GM18520 (cell line): Measurements from ENCODE around the gene DFFA.
"Not testable (repeated sequence)": the region's sequence is repeated elsewhere in the genome, so short reads cannot be mapped to it uniquely, and the experiment has no call there.

ENCODE experiments used
- ATAC-seq: cut with Tn5 transposase; IDR thresholded peaks from one replicate; pipeline ENCODE4 v1.9.1; 2021; ENCODE audit not compliant: unreplicated experiment

DFFA gene

DNA sequence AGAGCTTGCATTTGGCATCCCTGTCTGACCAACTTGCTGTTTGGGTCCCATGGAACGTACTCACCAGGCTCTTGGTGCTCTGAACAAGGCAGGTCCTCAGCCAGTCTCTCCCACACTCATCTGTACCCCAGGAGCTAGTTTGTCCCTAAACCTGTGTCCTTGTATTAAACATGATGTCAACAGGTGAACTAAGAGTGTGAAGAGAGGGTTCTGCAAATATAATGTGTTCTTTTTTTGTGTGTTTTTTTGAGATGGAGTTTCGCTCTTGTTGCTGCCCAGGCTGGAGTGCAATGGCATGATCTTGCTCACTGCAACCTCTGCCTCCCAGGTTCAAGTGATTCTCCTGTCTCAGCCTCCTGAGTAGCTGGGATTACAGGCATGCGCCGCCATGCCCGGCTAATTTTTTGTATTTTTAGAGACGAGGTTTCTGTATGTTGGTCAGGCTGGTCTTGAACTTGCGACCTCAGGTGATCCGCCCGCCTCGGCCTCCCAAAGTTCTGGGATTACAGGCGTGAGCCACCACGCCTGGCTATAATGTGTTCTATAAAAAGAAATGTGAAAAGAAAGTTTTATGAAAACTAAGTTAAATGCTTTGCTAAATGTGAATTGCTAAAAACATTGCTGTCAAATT is 33.8 kb upstream of the DFFA start:
- ATAC-seq, result not testable (repeated sequence)

DNA sequence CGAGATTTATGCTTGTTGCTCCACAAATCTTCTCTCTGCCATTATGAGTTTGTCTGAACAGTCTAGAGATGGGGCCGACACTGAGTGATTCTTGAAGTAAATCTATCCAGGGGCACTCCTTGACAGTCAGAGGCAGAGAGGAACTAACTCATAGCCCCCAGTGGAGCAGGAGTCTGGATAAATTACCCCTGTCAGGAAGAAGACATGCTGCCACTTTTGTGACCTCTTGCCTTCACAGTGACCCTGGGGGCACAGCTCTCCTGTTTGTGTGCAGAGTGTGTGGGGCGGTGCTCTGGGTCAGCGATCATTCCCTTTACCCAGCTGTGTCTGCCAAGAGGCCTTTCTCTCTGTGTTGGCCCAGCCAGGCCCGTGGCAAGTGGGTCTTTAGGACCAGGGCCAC is 31.9 kb upstream of the DFFA start:
- no peak for ATAC-seq

DNA sequence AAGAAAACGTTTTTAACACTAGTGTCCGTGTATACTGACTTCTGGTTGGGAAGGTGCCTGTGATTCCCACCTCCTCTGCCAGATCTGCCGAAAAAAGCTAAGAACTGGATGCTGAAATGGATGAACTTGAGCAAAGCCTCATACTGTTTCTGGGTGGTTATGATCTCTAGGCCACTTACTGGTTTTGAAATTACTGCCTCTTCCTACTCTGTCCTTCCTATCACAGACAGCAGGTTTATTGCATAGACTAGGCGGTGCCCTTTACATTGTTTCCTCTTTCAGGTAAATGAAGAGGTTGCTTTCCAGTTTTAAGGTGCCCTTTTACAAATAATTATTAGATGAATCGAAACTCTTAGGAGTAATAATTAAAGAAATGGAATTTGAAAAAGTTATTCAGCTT is 29.9 kb upstream of the DFFA start:
- ATAC-seq, result no peak

DNA sequence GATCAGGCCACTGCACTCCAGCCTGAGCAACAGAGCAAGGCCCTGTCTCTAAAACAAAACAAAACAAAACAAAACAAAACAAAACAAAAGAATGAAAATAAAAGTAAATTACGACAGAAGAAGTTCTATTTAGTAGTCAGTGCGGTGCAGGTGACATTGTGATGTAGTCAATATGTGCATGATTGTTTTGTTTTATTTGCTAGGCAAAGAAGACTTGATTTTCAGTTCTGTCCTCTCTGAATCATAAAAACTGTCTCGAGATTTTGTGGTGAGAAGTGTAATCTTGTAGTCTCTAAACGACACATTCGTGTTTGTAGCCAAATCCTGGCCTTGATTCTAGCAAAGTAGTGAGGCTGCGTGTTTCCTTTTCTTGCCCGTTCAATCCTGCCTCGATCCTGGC is 25.9 kb upstream of the DFFA start:
- no peak for ATAC-seq

DNA sequence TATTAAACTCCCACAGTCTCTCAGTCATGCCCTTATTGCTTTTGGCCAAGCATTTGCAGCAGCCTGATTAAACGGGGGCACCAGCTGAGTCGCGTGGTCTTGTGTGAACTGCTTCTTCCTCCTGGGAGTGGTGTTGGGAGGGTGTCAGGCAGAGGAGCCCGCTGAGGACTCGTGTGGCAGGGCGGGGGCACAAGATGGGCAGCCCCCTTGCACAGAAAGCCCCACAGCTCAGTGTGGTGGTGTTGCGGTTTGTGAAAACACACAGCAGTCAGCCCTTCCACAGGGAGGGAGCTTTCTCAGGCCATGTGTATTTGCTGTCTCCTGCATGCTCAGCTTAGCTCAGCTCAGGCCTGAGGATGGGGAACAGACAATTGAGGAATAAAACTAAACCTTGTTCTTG is 24.8 kb upstream of the DFFA start:
- ATAC-seq, result no peak

DNA sequence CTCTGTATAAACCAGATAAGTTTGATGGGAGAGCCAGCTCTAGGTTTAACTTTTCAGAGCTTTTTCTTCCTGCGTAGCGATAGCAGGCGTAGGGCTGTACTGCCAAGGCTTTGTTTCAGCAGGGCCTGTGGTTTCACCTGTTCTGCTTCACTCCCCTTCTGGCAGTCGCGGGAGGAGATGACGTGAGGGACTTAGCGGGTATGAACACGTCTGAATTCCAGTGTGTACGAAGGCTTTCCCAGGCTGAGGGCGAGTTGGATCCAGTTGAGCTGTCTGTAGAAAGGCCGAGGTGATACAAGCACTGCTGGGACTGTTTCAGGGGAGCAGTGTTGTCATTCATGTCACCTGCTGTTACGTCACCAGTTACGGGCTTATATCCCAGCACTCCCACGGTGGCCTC is 23.6 kb upstream of the DFFA start:
- ATAC-seq, result no peak

DNA sequence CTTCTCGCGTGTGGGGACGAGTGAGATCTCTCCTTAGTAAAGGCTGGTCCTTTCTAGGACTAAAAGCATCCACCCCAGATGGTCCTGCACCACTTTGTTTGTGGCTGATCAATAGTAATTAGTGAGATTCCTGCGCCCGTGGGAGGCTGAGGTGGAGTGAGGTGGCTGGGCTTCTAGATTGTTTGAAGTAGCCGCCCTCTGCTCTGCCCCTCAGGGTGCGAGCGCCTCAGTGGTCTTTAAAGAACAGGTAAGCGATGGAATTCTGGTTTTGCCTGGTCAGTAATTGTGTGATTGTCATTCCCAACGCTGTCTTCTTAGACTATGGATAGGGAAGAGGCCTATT is 23.1 kb upstream of the DFFA start:
- no peak for ATAC-seq

DNA sequence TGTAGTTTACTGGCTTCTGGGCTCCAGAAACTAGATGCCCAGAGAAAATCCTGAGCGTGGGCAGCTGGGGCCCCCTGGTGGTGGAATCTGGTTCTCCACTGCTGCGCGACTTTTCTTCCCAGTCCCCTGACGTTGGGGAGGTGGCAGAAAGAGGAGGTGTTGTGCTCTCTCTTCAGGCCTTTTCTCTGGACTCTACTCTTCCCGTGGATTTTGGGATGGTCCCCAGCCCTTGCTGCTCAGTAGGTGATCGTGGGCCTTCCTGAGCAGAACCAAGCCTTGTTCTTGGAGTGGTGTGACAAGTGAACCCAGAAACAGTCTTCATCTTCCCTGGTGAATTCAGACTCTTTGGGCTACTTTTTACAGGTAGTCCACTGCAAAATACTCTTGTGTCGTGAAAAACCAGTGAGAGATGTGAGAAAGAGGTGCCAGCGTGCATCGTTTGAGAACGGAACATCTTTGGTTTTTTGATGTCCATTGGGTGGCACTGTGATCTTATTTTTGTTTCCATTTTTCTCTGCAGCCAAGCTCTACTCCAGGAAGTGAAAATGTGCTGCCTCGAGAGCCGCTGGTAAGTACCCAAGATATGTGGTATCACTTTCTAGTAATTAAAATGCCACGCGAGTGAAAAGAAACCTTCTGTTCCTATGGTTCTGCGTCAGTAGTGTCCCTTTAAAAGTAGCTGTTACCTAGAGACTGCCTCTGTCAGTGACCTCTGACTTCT is 22.6 kb upstream of the DFFA start:
- ATAC-seq, result peak; percentile 78

DNA sequence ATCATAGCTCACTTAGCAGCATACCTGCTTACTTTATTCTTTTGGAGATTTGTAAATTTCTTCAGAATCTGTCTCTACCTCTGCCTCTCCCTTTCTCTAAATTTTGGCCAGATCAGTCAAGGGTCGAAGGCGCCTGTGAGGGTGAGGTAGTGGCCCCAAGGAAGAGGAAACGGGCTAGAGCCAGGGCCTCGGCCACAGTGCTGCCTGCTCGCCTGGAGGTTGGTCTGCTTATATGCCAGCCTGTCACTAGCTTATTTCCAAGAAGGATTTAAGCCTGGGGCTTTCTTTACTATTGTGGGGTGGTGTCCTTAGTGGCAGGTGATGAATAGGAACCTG is 22.1 kb upstream of the DFFA start:
- no peak for ATAC-seq

DNA sequence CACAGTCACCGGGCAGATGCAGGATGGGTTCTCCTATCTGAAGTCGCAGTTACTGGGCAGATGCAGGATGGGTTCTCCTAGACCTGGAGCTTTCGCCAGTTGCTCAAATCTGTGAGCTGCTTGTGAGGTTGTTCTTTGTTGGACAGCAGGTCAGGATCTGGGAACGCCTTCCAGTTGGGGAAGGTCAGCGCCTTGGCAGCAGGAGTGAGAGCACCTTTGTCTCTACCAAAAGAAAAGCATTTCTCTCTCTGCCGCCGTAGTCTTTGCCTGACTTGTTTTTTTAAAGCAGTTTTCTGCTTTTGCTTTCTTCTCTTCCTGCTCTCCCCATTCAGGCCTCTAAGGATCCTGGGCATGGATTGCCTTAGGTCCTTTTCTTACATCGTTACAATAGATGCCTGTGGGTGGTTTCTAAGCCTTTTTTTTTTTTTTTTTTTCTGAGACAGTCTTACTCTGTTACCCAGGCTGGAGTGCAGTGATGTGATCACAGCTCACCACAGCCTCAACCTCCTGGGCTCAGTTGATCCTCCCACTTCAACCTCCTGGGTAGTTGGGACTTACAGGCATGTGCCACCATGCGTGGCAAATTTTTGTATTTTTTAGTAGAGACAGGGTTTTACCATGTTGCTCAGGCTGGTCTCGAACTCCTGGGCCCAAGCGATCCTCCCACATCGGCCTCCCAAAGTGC is 18.1 kb upstream of the DFFA start:
- ATAC-seq, result no peak

DNA sequence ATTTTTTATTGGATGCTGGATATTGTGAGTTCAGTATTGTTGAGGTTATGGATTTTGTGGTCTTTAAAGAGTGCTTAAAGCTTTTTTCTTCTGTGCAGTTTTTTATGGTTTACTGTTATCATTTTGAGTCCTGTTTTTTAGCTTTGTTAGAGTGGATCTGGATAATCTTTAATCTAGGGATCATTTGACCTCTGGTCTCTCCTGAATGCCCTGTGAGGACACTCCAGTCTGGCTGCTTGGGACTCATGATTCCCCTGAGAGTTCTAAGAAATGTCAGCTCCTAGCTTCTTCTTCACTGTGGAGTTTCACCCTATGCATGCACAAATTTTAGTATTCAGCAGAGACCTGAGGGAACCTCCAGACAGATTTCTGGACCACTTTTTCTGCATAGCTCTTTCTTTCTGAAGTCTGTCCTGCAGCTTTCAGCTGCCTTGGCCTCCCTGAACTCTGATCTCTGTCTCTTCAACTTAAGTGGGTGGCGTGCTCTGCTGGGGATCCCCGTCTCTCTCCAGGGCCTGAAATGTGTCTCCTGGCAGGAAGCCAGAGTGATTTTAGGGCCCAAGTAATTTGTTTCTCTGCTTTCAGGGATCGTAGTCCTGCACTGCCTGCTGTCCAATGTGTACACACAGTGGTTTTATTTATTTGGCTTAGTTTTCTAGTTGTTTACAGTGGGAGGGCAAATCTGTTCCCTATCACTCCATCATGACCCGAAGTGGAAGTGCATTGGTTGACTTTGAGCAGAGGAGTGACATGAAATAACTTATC is 17.1 kb upstream of the DFFA start:
- no peak for ATAC-seq

DNA sequence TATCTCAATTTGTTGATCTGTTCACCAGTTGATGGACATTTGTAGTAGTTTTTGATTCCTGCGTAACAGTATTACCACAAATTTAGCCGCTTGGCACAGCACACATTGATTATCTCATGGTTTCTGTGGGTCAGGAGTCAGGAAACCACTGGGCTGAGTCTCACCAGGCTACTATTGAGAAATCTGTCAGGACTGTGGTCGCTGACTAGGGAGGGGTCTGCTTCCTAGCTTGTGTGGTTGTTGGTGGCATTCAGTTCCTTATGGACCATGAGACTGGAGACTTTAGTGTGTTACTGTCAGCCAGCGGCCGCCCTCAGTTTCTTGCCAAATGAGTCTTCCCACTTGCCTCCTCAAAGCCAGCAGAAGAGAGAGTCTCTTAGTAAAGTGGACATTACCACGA is 12.2 kb upstream of the DFFA start:
- no peak for ATAC-seq

DNA sequence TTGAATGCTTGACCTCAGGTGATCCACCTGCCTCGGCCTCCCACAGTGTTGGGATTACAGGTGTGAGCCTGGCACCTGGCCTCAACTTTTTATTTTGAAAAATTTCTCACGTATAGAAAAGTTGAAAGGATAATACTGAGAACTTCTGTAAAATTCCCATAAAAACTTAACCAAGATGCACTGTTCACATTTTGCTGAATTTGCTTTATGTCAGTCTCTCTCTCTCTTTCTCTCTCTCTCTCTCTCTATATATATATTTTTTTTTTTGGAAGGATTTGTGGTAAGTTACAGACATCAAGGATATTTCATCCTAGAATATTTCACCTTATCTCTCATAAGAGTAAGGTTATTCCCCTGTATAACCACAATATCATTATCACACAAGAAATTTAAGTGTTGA is 8.3 kb upstream of the DFFA start:
- ATAC-seq, result no peak

DNA sequence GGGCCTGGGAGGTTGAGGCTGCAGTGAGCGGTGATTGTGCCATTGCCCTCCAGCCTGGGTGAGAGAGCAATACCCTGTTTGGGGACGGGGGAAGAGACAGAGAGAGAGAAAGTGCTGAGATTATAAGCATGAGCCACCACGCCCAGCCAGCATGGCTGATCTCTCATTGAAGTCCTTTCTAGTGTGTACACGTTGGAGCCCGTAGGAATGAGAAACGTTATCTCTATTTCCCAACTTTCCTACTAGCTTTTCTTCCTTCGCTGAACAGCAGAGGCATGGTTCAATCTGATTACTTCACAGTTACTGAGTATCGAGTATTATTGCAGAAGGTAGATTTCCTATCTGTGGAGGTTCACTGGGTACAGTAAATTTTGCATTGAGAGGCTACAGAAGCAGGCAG is 7.0 kb upstream of the DFFA start:
- no peak for ATAC-seq

DNA sequence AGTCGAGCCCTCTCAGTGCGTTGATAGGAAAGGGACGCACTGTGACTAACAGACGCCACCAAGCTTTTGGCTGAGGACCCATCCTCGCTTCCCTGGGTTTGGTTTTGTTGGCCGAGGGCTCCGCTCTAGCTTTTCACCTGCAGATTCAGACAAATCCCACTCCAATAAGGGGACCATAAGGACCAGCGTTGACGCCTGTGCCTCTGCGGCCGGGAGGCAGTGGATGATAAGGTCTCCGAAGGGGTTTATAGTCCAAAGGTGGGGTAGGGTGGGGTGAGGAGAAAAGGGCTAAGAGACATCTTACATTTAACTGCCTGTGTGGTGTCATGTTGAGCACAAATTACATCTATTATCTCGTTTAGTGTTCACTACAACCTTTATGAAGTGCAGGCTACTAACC is 3.2 kb upstream of the DFFA start:
- ATAC-seq, result no peak

DNA sequence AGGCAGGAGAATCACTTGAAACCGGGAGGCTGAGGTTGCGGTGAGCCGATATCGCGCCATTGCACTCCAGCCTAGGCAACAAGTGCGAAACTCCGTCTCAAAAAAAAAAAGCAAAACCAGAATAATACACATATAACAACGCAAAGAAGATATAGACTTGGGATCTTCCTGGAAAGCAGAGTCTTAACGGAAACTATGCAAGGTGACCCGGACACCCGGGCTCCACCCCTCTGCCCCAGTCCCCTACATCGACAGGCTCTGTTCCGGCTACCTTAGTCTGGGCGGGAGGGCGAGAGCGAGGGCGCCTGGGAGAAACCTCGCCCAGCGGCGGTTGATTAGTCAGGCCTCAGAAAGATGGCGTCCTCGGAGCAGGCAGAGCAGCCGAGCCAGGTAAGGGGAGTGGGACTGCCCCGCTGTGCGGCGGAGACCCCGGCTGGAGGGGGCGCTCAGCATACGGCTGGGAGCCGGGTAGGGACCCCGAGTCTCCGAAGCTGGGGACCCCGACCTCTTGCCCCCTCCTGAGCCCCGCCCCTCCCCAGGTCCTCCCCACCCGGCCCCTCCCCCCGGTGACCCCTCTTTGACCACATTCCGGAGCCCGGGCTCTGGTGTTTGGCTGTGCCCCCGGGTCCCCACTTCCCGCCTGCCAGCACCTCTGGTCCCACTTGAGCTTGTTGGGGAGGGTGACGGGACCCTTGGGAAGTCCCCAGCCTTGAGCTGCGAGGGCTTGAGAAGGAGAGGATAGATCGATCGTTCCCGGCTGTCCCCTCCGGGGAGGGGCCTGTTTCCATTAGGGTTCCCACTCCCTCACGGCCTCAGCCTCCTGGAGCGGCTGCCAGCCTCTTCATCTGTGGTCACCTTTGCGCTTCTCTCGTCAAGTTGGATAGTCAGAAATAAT is 2.5 kb upstream of the DFFA start, which contains the start of gene PEX14:
Gene PEX14 (plus strand): TSS at position 338 of the 895 bp plus-strand sequence. CDS start 17 bp downstream, at position 355.
- peak; percentile 44 for ATAC-seq

DNA sequence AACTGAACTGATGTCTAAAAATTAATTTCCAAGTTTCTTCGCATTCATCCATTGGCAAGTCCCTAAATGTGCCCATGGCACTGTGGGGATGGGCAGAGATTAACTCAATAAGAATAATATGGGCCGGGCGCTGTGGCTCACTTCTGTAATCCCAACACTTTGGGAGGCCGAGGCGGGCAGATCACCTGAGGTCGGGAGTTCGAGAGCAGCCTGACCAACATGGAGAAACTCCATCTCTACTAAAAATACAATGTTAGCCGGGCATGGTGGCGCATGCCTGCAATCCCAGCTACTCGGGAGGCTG is 1.9 kb upstream of the DFFA start:
- ATAC-seq, result not testable (repeated sequence)

DNA sequence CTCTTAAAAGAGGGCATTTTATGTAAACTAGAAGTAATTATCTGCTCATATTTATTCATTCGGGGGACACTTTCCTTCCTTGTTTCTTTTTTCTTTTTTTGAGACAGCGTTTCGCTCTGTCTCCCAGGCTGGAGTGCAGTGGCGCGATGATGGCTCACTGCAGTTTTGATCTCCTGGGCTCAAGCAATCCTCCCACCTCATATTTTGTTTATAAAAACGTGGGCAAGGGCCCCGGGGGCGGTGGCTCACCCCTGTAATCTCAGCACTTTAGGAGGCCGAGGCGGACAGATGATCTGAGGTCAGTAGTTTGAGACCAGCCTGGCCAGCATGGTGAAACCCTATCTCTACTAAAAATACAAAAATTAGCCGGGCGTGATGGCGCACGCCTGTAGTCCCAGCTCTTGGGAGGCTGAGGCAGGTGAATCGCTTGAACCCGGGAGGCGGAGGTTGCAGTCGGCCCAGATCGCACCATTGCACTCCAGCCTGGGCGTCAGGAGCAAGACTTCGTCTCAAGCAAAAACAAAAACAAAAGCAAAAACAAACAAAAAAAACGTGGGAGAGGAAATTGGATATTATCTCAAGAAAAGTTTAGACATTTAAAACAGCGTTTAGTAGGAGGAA is 926 bp upstream of the DFFA start:
- no peak for ATAC-seq

DNA sequence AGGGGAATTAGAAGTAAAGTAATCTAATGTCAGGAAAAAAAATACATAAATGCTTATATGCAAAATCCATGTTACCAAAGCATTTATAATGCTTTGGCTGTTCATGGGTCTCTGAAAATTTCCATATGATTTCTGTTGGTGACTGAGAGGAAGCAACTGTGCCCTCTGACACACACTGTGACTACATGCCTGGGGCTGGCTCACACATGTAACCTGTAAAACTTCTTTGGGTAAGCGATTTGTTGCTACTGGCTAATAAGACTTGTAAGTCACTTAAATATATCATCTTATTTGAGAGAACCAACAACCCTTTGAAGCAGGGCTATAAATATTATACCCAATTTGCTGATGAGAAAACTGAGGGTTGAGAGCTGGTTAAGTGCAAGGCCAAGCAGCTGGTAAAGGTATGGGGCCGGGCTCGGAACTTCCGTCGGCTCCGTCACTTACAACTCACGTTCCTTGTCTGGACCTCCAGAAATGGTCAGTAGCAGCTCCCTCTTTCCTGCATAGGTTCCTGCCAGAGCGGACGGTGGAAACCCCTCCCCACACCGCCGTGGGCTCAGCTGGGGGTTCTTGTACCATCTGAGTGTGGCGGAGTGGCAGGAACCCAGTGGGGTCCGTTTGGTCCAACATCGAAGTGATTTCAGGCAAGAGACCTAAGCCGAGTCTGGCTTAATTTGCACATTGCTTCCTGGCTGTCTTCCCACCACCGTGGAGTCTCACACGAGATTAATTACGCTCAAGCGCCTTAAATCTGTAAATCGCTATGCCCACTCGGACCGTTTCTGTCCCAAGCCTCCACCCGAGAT is 714 bp downstream of the DFFA start:
- ATAC-seq, result no peak

DNA sequence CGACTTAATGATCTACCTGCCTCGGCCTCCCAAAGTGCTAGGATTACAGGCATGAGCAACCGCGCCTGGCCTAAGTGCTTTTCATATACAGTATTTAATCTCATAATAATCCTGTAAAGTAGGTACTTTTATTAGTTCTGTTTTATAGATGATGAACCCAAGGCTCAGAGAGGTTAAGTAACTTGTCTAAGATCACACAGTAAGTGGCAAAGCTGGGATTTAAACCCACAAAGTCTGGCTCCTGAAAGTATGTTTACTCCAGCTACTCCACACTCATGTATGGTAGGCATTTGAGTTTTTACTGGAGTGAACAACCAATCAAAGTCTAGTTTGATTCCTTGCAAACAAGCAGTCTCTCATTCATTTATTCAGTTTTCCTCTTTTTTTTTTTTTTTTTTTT is 2.3 kb downstream of the DFFA start:
- ATAC-seq, result no peak
